HG03354 (cell line): Measurements from ENCODE around the gene TNFAIP8.

Experiments
- ATAC-seq: cut with Tn5 transposase; IDR thresholded peaks from one replicate; pipeline ENCODE4 v1.9.1; 2021; ENCODE audit warnings: mild to moderate bottlenecking; ENCODE audit not compliant: unreplicated experiment, poor library complexity, severe bottlenecking

TNFAIP8 gene

DNA sequence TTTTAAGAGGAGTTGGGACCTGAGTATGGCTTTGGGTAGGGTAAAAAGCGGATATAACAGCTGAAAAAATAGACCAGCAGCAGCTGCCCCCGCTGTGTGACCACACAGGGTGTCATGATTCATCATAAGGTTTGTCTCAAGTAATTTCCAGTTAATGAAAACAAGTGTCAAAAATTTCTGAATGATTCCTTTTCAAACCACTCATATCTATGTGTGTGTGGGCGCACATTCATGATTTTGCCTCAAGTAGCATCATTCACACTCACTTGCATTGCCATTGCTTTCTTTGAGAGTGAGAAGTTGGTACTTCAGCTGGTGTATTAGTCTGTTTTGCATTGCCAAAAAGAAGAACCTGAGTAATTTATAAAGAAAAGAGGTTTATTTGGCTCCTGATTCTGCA, 12.1 kb upstream of the TNFAIP8 start:
- ATAC-seq: peak; percentile 19

DNA sequence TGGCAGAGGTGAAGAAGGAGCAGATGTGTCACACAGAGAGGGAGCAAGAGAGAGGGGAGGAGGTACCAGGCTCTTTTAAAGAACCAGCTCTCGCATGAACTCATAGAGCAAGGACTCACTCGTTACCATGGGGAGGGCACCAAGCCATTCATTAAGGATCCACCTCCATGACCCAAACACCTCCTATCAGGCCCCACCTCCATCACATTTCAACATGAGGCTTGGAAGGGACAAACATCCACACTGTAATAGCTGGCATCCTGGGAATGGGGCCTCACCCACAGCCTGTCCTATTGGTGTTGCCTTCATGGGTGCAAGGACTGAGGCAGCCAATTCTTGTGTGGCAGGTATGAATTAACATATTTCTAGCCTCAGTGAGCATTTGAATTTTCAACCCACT, 11.6 kb upstream of the TNFAIP8 start:
- ATAC-seq: no peak

DNA sequence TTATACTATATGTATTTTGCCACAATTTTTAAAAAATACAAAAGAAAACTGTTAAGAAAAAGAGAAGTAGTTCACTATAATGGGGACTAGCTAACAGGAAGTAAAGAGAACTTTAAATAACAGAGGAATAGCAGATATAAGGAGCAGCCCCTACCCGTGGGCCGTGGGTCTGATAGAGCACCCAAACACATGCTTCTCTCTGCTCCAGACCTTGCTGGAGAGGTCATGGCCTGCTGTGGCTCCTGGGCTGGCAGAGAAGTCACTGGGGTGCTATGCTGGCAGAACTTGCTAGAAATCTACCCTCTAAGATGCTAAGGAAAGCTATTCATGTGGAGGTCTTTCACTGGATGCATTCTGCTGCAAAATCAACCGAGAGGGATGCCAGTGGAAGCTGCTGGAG, 10.0 kb upstream of the TNFAIP8 start:
- ATAC-seq: no peak

DNA sequence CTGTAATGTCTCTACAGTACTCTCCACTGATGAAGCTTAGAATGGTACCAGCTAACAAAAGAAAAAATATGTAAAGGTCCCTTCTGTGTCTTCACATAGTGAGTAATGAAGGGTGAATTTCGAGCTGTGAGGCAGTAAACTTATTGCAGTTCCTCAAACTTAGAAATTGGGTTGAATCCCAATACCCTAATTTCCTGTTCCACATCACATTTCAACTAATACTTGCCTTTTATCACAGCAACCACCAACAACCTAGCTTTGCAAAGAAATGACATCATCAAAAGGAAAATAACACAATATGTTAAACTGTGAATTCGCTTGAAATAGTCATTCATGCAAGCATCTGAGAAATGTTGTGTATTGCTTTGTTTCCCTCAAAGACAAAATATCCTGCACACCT, 9.4 kb upstream of the TNFAIP8 start:
- no peak for ATAC-seq

DNA sequence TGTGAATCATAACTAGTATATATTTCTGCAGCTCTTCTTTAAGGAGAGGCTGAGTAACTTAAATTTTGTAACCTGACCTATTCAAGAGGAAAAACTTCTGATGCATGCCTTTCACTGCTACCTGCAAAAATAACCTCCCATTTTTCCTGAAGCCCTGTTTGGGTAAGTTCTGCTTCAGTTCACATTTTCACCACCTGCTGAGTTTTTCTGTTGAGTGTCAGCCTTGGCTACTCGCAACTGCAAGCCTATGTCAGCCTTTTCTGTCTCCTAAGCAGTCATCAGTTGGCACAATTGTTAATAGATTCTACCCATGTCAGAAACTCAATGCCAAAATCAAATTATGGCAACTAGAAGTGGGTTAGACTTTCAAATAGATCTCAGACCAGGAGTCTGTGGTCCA, 8.2 kb upstream of the TNFAIP8 start:
- ATAC-seq: no peak

DNA sequence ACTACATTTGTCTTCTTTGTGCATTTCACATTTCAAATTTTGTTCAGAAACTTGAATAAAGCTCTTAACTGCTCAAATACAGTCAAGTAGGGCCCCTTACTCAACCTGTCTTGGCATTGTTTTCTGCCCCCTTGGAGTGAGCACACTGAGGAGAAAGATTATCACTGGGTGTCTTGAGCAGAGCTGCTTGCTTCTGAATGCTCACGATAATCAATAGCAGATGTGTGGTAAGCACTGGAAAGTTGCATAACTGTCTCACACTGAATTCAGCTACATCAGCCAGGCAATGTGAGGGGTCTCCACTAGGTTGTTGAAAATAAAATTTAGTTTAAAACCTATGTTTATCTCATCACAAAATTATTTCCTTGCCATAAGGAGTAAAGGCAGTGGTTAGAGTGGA, 7.8 kb upstream of the TNFAIP8 start:
- no peak for ATAC-seq

DNA sequence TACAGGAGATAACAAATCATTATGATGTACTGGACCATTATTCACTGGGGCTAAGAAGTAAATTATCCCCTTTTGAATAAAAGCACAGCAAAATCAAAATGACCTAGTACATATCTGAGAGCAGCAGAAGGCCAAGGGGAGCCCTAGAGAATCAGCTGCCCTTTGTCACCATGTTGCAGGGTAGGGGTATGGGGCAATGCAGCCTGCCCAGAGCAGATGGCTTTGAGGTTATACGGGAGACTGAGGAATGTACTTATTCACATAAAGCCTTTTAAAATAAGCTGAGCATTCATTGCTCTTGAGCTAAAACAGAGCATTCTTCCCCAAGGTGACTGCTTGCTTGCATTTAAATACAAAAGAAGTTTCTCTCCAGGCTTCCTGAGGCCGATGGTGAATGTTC, 2.6 kb upstream of the TNFAIP8 start:
- no peak for ATAC-seq

DNA sequence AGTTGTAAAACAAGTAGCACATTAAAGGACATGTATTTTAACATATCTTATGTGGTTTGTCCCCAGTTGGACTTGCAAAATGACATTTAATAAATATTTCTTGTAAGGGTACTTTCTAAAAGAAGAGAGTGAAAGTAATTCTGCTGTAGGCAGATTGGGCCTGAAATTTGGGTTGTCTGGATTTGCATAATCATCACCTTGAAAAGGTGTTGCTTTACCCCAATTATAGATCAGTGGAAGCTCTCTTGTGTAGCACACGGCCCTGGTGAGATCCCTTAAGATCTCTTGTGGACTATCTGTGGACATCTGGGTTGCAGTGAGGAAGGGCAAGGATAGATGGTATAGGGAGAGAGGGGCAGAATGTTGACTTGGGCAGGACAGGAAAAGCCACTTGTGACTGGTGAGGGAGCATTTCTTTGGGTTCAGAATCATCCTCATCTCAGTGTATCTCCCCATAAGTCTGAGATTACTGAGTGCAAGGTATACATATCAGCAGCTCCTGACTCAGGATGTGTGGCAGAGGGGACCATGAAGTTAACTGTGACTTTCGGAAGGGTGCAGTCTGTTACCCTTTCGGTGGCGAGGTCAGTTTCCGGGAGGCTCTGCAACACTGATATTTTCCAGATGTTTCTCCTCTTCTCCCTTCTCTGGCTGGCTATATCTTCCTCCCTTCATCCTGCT, 2.0 kb upstream of the TNFAIP8 start:
- ATAC-seq: peak; percentile 69

DNA sequence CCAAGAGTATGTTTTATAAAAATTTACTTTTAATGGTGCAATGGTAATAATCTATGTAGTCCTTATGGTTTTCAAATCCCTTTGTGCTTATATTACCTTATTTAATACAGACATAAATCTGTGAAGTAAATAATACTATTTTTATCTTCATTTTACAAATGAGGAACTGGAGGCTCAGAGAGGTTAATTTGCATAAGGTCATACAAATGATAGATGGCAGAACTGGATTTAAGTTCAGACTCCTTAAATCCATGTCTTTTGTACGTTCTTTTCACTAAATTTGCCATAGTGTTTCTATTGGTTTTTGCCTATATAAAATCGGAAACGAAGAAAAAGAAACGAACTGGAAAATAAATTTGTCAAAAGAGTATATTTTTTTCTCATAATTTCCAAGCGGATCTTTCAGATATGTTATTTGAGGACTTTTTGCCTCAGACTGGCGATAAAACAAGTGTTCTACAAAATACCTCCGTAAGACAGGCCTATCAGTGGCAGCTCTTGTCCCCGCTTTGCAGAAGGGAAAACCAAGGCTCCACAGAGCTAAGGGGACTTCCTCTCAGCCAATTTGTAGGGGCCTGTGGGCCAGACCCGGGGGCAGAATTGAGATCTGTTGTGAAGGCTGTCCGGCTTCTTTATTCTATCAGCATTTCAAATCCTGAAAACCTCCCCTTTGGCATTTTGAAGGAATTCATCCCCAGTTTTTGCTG, 1.1 kb upstream of the TNFAIP8 start:
- peak; percentile 22 for ATAC-seq

DNA sequence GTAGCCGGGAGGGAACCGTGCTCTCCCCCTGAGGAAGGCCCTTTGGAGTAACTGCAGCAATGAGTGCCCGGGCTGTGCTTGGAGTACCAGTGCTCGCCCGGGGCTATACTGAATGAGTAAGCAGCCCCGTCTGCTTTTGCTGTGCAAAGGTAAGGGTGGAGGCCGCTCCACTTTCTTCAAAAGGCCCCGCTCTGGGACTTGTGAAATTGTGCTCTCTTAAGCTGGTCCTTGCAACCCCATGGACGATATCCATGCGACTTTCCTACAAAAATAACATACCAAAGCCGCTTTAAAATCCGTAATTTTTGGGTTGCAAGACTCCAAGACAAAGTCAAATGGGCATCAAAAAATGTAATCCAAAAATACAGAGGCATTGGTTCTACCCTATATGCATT, 578 bp upstream of the TNFAIP8 start:
- ATAC-seq: peak; percentile 25

DNA sequence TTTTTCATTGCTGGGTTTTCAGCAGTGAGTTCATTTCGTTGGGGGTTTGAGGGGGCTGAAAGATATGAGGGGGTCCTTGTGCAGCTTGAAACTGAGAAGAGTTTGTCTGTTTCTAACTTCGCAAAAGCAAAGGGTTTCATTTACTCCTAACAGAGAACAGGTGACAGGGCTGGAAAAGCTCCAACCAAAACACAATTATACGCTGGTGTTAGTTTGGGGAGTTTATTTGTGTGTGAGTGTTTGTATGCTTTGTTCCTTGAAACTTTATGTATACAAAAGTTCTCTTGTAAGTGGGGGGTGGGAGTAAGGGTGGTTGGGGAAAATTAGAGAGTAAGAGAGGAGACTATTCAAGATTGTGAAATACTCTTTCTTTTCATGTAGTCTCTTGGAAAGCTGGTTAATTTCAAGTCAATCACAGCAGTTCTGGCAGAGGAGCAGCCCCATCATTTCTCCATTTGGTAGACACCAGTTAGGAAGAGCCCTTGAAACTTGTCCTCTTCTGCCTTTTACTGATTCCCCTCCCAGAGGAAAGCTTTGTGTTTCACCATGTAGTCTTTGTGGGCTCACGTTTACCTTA, 881 bp downstream of the TNFAIP8 start:
- no peak for ATAC-seq

DNA sequence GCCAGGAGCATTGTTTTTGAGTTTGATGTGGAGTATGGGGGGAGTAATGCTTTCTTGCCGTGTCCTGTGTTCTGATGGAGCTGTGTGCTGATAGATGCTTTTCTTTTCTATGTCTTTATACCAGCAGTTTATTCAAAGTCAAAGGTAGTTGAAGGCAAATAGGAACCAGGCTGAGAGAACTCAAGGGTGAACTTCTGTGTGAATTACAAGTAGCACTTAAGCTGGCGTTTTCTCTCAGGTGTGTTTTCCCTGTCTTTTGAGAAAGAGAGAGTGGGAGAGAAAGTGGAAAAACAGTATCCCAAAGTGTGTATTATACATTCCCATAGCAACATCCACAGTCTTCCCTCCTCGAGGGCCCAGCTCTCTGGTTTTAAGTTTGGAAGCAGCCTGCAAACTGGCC, 1.5 kb downstream of the TNFAIP8 start:
- no peak for ATAC-seq

DNA sequence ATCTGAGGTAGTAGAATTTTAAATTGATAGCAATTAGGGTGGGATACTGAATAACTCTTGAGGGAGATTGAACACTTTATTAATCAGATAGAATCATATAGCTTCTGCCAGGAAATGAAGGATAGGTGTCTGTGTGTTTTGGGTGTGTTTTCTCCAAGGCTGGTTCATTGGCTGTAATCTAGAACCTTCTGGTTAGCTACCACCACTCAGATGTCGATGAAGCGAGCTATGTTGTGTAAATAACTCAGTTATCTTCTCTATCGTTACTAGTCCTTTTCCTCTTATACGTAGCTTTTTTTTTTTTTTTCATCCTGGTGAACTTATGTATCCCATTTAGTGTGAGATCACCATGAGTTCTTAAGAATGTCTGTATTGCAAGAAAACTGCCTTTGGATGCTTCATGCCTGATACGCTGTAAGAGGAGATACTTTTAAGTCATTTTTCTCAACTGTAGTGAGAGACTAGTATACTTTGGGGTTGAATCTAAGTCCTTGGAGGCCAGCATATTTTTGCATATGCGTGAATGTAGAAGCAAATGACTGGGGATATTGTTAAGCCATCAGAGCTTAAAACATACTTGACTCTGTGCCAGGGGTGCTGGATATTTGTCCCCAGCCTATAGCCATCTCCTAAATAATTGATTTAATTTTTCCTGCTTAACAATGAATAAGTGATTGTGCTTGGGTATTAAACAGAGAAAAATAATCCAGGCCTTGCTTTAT, 2.1 kb downstream of the TNFAIP8 start:
- no peak for ATAC-seq

DNA sequence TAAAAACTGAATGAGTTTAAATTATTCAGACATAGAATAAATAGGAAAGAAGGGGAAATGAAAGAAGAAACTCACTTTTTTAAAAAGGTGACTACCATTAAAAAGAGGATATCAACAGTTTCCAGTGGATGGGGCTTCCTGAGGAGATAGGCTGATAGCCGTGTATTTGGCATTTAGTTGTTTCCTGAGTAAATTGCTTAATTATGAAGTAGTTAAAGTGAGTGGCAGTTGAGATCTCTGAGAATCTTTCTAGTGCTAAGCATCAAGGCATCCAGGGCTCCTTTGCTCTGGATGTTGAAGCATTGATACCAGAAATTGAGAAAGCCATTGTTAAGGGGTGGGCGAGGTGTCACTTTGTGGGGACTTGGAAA, 2.7 kb downstream of the TNFAIP8 start:
- no peak for ATAC-seq

DNA sequence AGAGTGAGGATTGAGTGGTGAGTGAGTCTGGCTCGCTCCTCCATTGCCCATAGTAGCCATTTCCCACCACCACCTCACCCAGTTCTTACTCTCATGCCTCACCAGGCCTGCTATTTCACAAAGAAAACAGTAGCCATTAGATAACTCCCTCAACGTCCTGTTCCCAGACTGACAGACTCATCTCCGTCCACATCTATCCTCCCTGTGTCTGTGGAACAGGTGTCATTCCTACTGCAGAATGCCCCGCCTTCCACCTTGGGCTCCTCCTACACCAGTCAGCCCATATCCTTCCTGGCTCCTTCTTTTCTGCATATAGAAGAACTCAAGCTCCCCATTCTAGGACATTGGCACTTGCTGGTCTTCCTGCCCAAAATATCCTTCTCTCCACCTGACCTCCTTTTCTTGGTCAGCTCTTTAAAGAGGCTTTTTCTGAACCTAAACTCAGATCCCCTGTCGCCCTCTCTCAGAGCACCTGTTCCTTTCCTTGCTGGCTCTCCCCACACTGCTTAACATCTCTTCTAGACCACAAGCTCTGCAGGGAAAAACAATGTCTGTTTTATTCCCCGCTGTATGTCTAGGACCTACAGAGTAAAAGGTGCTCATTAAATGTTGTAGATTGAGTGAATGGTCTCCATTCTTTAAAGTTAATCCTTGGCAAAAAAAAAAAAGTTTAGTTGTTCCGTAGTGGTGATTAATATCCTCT, 3.2 kb downstream of the TNFAIP8 start:
- ATAC-seq: no peak

DNA sequence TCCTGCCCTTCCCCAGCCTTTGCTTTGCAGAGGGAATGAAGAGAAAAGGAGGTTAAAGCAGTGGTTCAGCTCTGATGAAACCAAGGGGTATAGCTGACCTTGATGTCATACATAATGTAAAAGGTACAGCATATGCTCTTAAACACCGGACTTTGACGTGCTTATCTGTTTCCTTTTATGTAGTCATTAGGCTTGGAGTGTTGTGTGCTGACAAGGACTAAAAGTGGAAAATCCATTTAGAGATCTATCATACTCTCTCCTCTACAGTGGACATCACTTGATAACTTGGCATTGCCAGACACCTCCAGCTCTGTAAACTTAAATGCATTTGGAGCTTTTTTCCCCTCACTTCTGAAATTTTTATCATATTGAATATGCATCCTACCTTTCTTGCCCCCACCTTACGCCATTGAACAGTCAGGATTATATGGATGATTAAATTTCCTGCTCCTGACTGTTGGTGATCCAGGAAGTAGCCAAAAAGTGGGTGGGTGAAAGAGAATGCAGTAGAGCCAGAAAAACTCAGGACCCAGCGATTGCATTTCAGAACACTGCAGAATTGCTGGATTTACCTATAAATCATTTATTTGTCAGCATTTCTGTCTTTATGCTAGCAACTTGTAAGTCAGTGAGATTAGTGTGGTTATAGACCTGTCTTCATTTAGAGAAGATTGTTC, 4.1 kb downstream of the TNFAIP8 start:
- ATAC-seq: no peak

DNA sequence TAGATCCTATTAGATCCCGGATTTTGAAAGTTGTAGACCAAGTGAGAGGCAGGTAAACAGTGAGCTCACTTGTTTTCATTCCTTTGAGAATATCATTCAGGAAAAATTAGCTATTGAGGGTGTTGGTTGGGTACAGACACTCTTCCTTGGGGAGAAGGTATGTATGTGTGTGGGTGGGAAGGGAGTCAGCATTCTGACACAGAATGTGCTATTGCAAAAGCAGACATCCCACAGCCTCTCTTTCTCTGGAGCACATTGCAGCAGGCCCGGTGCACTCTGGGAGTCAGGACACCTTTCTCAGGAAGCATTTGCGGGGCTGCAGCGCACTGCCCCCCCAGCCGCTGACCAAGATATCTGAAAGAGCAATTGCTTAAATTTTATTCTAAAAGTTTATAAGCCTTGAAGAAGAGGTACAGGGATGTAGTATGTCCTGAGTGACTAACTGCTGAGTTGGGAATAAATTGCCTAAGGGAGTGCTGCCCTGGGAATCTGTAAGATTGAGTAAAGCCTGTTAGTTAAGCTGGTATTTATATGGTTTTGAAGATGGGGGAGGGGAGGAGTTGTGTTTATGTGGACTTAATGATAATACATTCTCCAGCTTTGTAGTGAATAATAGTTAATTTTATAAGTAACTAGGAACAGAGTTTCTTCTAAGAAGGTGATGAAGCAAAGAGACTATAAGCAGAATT, 5.2 kb downstream of the TNFAIP8 start:
- no peak for ATAC-seq

DNA sequence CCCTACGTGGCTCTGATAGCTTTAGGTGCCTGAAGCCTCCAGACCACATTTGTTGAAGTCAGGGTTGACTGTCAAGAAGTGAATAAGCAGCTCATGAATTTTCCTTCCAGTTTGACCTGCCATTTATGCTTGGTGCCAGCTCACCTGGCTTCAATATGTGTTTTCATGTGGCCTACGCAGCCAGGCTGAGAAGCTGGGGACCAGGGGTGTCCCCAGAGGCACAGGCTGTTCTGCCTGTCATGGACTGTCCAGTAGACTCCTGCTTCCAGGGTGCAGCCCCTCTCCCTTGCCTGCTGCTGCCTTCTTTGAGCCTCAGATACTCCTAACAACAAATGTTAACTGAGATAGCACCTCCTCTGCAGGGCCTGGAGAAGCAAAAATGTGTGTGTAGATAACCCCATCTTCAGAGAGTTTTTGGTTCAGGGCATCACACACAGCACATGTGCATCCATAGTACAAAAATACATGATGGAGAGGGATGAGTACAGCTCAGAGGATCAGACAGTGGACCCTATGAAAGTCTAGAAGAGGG, 5.8 kb downstream of the TNFAIP8 start:
- no peak for ATAC-seq

DNA sequence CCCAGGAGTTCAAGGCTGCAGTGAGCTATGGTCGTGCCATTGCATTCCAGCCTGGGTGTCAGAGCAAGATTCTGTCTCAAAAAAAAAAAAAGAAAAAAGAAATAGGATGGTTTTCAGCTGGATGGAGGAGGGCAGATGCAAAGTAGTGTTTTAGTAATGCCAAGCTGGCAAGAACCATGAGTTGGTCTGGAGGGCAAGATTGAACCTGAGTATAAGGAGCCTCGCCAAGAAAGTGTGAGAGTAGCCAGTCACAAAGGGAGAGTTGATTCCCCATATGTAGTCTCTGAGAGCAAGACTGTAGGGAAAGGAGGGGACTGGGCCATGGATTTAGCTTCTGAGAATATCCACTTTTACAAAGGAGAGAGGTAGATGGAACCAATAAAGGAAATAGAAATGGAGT, 6.9 kb downstream of the TNFAIP8 start:
- ATAC-seq: no peak
